DMS114 treated with DMSO at 0.1 percent for 48 hours (cell line): ENCODE data around the gene ELL3.
"Not testable (repeated sequence)": the region's sequence is repeated elsewhere in the genome, so short reads cannot be mapped to it uniquely, and the experiment has no call there.

Experiments
- DNase-seq: peaks from one replicate; lab custom pipeline; 2025; ENCODE audit not compliant: unreplicated experiment; lab: John Stamatoyannopoulos, UW

The ELL3 gene

GRCh38 chr15:43776718-43777266 is at the start of gene ELL3:
Gene ELL3, minus strand, starts transcription at chr15:43776966. Its CDS starts 65 bp downstream, at chr15:43776901.
- DNase-seq, result peak; percentile 80

- DNase-seq, result no peak
These were observed 49.3 kb upstream of the ELL3 start for GRCh38 chr15:43826029-43826507.

GRCh38 chr15:43825305-43825704 is 48.5 kb upstream of the ELL3 start:
- not testable (repeated sequence) for DNase-seq

- peak; percentile 97 for DNase-seq
These were observed 47.8 kb upstream of the ELL3 start, which contains the start of gene MFAP1 for GRCh38 chr15:43824302-43825246. Gene MFAP1, minus strand, starts transcription at chr15:43824690. Its CDS starts 121 bp downstream, at chr15:43824569.

- DNase-seq, result no peak
These were observed 44.7 kb upstream of the ELL3 start for GRCh38 chr15:43821505-43821904.

GRCh38 chr15:43815064-43815463 is 38.3 kb upstream of the ELL3 start:
- DNase-seq, result not testable (repeated sequence)

GRCh38 chr15:43808960-43809678 is 32.4 kb upstream of the ELL3 start:
- DNase-seq, result no peak

- no peak for DNase-seq
These were observed 31.7 kb upstream of the ELL3 start for GRCh38 chr15:43808435-43808950.

GRCh38 chr15:43802676-43803075 is 25.9 kb upstream of the ELL3 start:
- DNase-seq, result not testable (repeated sequence)

- DNase-seq, result peak; percentile 81
These were observed 23.7 kb upstream of the ELL3 start, which contains the start of gene HYPK for GRCh38 chr15:43800286-43801141. Gene HYPK, plus strand, starts transcription at chr15:43800599. Its CDS starts 24 bp downstream, at chr15:43800623.

- DNase-seq, result no peak
These were observed 23.1 kb upstream of the ELL3 start, which contains the start of gene SERINC4 for GRCh38 chr15:43799945-43800285. Gene SERINC4, minus strand, starts transcription at chr15:43800220. Its CDS starts 234 bp downstream, at chr15:43799986.

GRCh38 chr15:43799209-43799944 is 22.6 kb upstream of the ELL3 start:
- DNase-seq, result no peak

GRCh38 chr15:43796566-43796965 is 19.8 kb upstream of the ELL3 start:
- DNase-seq, result no peak

- no peak for DNase-seq
These were observed 19.2 kb upstream of the ELL3 start for GRCh38 chr15:43795997-43796396.

- no peak for DNase-seq
These were observed 18.4 kb upstream of the ELL3 start for GRCh38 chr15:43795197-43795596.

GRCh38 chr15:43794269-43795037 is 17.7 kb upstream of the ELL3 start:
- no peak for DNase-seq

GRCh38 chr15:43793647-43794046 is 16.9 kb upstream of the ELL3 start:
- DNase-seq, result no peak

- no peak for DNase-seq
These were observed 16.2 kb upstream of the ELL3 start for GRCh38 chr15:43792761-43793476.
